ENCODE measurements around the gene AUTS2.

Gene AUTS2

DNA sequence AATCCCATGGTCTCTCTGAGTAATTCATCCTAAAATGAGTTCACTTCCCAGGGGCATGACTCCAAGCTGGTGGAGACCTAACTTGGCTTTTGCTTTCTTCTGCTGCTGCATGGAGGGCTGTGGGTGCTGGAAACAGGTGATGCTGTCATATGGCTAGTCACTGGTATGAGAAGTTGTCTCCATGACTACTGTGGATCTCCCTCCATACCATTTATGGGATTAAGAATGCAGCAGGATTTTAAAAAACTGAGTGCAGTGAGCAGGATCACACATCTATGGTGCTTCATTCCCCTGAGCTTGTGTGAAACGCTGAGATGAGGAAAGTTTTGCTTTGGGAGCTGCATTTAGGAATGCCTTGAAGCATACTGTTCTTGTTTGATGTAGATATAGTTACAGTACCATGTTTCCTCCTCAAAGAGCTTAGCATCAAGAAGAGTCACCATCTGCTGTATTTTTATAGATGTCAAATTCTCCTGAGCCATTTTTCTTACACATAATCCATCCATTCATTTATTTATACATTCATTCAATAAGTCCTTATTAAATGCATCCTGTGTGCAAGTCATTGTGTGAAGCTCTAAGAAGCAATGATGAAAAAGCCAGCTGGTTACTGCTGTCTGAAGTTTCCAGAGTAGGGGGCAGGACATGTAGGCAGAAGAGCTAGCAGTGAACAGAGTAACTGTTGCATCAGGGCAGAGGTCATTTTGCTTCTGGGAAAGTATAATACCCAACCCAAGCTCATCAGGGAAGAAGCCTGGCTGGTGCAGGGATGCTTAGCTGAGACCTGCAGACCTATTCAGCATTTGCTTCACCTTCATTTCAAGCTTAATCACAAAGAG lies 534.8 kb downstream of the AUTS2 start:
- no peak for DNase-seq (ENCODE audit: low spot score)

DNA sequence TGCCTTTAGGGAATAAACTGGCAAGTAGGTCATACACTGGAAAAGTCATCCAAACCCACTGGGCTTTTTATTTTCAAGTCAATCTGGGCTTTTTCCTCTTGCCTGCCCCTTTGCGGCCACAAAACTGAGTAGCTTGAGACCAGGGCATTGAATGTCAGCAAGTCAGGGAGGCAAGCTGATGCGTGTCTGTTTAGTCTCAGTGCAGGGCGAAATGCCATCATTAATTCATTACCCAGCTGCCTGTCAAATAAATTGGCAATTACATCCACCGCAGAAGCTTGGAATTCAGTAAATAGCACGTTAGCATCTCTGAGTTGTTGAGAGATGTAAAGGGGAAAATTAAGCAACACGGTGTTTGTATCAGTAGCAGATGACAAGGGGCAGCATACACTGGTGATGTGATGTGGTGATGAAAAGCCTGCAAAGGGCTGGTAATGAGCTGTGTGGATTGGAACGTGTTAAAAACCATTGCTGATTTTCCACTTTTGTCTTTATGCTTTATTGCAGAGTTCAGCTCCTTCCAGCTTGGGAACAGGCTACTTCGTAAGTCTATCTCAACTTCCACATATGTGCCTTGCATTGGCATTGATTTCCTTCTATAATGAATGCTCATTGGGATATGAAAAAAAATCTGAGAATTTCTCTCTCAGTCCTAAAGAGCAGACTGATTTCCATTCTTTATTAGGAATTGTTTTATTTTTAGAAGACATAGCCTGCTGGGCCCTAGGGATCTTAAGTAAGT lies 535.9 kb downstream of the AUTS2 start:
- no peak for DNase-seq (ENCODE audit: low spot score)

DNA sequence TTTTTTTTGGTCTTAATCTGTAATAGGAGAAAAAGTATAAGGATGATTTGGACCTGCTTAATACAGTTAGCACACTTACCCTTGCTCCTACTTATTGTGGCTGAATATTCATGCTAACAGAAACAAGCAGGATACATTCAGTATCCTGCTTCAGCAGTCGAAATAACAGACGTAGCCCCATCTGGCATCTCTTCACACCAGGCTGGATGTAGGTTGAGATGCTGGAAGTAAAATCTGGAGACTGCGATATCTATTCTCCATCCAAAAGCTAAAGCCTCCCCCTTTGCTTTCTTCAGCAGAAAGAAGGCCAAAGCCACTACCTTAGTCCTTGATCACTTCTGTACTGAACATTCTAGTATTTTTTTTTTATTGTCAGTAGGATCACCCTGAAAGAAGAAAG lies 537.4 kb downstream of the AUTS2 start:
- no peak for DNase-seq (ENCODE audit: low spot score)

DNA sequence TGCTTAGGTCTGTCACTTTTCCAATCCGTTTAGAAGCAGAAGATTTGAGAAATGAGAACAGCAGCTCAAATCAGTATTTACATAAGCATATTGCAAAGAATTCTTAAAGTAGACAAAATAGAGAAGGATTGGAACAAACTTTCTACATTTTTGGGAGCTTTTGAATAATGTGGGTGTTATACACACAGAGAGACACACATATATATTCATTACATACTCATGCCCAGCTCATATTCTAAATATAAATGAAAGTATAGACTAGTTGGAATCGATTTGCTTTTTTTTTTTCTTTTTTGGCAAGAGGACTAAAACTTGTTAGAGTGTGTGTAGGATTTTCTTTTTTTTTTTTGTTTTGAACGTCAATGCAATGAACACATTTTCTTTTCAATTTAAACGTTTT lies 538.9 kb downstream of the AUTS2 start:
- DNase-seq (ENCODE audit: low spot score), result no peak

DNA sequence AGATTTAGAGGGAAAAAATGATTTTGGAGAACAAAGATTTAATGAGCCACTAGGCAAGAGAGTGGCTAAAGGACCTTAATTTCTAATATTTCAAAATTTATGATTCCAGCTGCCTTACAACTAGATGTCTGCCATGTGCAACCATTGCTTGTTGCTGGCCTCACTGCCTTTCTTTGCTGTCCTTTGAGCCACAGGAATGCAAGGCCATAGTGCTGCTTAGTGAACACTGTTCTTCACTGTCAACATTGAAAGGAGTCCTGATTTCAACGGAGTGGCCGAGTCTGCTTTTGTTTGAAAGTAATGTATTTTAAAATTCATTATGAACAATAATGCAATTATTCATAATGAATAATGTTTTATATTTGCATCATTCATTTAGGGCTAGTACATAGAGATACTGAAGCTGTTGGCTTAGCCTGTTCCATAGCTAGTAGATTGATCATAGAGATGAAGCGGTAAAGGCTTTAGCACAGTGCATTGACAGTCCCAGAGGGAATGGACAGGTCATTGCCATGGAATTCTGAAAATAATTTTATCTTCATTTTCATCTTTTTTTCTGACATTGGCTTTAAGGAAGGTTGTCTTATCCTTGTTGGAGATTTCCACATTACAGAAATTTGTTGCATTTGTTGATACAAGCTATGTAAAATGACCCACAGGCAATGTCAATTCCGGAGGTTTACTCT lies 544.1 kb downstream of the AUTS2 start:
- no peak for DNase-seq (ENCODE audit: low spot score)

DNA sequence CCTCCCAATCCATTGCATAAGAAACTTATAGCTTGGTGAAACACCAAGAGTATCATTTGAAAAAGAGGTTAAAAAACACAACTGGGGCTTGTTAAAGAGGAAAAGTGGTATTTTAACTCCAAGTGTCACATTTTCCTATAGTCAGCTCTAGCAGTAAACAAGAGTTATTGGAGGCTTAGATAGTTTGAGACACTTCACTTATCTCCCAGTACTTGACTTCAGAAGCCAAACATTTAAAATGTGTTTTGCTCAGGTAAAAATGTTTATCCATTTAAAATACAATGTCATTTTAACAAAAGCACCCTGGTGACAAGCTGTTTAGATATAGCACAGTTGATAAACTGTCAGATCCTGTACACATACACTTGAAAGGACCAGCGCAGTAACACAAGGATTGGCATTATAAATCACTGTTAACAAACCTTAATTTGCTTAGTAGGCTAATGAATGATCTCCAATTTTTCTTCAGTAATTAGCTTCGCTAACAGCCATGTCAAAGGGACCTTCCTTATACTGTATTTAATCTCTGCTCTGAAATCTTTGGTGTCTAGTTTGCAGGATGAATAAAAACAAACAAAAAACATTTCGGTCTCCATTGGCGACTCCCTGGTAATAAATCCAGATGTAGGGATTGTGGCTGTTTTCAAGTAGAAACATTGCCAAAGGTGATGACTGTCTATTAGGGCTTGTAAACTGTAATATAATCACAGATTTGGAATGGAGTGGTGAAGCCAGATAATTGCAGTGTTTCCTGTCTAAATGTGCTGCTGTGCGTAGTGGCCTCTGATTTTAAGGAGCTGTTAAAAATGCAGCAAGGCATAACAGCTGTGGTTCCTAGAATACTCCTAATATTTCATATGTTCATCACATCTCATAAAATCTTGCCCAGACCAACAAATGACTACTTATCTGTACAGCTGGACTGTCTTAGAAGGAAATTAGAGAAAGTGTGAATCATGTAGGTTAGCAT lies 545.1 kb downstream of the AUTS2 start:
- DNase-seq (ENCODE audit: low spot score), result no peak

DNA sequence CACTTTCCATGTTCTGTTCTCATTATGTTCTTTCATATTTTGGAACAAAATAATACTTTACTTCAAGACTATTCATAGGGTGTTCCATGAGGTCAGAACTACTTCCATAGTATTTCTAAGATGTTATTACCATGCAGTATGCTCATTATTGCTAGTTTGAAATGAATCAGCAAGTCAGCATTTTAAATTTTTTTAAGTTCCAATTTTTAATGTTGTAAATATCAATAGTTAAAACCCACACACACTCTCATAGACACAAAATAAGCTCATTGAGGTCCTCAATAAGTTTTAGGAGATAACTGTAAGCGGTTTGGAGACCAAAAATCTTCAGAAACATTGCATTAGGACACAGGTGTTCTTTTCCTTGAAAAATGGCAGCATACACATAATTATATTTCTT lies 550.7 kb downstream of the AUTS2 start:
- no peak for DNase-seq (ENCODE audit: low spot score)

DNA sequence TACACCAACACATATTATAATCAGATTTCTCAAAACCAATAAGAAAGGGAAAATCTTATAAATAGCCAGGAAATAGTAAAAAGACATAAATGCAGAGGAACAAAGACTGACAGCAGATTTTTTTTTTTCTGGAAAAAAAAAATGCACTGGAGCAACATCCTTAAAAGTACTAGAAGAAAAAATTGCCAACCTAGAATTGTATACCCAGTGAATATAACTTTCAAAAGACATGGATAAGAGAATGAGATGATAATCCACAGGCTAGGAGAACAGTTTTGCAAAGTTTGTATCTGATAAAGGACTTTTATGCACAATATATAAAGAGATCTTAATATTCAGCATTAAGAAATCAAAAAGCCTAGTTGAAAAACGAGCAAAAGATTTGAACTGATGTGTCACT lies 554.0 kb downstream of the AUTS2 start:
- no peak for DNase-seq (ENCODE audit: low spot score)

DNA sequence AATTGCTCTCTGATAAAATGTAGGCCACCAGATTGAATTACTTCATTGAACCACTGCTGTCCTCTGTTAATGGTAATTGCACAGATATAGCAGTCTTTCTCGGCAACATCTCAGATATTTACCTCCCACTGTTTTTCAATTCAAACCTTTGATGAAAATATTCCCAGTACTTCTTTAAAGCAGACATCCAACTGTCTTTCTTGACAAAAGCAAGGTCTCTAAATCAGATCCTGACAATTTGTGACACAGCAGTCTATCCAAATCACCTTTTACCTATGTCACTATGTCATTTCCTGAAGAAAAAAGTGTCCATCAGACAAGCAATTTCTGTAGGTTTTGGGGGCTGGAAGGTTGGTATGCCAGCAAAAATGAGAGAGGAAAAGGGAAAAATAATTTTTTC lies 555.7 kb downstream of the AUTS2 start:
- DNase-seq (ENCODE audit: low spot score), result no peak

DNA sequence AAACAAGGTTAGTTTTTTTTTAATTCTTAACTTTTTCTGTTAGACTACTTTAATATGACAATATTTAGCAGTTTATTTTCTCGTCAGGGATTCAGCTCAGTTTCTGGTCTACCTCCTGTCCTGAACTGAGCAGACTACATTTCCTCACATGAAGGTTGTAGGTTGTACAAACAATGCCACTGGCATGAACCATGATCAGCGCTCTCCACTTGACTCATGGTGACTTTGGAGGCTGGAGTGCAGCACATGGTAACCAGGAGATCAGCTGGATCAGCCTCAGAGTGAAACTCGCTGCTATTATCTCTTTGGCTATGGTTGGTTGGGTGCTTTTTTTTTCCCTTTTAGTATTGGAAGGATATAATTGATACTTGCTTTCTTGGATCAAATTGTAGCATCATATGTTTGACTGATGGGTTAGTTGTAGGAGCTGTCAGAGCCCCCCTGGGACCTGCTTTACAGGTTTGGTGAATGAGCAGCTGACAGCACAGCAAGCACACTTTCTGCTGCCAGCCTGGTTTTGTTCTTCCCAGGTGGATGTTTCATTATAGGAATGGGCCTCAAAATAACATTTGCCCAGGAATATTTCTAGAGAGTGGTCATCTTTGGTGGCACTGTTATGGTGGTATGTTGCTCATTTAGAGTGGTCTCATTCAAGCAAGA lies 556.4 kb downstream of the AUTS2 start:
- DNase-seq (ENCODE audit: low spot score), result no peak

DNA sequence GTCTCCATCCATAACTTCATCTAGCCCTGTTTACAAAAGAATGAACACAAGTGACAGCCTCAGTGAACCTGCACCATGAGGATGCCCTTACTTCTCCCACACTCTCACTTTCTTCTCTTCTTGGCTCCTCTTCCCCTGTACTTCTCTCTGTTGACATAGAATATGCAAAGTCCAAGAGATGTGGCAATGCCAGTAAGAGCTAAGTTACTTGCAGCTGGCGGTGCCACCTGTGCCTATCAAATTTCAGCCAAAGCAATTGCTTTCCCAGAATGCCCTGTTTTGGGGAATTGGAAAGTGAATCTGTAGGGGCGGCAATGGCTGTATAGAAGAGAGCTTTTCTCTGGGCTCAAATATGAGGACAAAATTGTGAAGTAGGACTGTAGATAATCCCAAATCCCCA lies 557.8 kb downstream of the AUTS2 start:
- no peak for DNase-seq (ENCODE audit: low spot score)

DNA sequence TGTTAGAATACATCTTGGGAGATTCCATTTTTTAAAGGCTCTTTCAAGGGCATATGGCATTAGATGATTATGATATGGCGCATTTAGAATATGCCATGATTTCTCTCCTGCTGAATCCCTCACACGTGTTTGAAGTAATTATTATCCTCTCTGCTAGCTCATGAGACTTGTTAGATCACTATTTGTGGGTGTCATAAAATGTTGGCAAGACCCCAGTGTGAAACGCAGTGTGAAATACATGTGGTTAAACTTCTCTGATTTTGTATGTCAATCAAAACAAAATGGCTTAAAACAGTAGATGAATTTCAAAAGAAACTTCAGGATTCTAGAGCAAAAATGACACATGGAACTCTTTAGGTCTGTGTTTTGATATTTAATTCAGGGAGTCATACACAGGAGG lies 560.8 kb downstream of the AUTS2 start:
- no peak for DNase-seq (ENCODE audit: low spot score)

DNA sequence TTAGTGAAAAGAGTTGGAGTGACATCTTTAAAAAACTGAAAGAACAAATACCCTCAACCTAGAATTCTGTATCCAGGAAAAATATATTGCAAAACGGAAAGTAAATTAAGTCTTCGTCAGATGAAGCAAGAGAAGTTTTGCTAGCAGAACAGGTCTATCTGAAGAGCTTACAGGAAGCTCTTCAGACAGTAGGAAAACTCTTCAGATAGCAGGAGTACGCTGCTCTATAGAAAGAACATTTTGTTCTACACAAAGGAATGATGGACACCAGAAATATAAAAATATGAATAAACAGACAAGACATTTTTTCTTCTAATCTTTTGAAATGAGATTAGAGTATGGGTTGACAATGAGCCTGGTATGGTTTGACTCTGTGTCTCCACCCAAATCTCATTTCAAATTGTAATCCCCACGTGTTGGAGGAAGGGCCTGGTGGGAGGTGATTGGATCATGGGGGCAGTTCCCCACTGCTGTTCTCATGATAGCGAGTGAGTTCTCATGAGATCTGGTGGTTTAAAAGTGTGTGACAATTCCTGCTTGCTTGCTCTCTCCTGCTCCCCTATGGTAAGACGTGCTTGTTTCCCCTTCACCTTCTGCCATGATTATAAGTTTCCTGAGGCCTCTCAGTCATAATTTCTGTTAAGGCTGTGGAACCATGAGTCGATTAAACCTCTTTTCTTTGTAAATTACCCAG lies 567.3 kb downstream of the AUTS2 start:
- no peak for DNase-seq (ENCODE audit: low spot score)

DNA sequence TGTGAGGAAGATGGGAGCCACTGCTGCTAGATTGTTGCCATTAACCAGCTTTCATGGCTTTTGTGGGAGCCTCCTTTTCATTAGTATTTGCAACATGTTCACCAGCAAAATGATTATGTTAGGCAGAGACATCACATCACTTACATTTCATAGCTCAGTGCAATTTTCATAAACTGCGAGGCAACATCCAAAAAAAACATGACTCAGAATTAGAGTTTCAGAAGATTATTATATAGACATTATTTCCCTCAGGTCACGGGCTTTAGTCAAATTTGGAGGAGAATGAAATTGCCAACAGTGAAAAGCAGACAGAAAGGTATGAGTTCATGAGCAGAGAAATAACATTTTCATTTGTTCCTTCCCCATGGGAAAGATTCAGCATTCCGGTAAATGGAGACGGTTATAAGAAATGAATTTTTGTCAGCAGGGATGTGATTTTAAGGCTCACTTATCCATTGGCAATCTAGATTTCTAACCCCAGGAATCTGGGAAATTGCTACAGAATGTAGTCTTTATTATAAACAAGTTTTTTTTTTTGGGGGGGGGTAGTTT lies 573.2 kb downstream of the AUTS2 start:
- no peak for DNase-seq (ENCODE audit: low spot score)

DNA sequence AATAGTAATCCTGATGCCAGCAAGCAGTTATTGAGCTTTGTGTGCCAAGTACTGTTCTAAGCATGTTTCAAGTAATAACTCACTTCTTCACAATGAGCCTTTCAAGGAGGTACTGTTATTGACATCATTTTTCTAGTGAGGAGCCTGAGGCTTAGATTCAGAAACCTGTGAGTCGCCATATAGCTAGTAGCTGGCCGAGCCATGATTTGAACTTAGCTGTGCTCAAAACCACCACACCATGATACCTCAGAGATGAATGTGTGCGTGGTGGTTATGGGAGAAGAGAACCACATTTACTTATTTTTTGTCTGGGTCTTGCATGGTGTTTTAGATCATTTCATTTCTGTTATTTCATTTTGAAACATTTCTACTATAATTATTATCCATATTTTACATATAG lies 578.9 kb downstream of the AUTS2 start:
- no peak for DNase-seq (ENCODE audit: low spot score)

DNA sequence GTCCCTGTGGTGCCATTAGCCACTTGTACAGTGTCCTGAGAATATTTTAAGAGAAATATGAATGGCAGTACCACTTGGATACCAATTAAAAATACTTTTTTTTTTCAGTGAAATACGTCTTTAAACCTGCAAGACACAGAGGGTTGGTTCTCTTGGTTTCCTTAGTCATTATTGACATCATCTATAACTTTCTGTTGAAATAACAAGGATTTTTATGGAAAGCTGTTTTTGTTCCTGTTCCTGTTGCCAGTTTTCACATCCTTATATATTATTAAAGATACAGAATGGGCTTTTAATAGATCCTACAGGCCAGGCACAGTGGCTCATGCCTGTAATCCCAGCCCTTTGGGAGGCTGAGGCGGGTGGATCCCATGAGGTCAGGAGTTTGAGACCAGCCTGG lies 579.9 kb downstream of the AUTS2 start:
- no peak for DNase-seq (ENCODE audit: low spot score)

DNA sequence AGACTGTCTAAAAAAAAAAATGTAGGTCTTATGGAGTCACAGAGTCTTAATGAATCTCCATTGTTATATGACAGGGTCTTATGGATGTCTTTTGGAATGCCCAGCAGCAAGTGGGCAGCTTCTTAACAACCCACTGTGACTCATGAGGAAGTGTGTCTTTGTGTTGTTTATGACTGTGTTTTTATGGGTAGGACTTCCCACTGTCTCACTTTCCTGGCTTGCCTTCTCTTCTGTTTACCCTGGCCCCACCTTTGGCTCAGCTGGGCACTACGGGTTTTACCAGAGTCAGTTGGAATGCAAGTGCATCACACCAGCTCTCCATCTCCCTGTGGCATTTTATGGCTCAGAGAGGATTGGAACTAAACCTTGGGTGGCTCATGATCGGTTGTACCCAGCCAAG lies 580.5 kb downstream of the AUTS2 start:
- no peak for DNase-seq (ENCODE audit: low spot score)

DNA sequence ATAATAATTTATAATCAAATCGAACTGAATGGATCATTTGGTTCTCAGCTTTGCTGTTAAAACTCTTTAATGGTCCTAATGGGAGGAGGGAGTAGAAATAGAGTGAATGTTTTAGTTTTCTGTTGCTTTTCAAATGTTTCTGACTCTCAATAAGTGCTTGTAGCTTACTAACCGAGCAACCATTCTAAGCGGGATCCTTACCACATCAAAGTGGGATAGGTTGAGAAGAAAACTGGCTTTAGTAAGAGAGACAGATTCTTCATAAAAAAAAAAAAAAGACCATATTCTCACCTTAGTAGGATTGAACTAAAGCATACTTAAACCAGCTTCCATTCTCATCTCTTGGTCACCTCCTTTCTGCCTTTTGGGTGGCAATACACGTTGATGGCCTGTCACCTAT lies 584.2 kb downstream of the AUTS2 start:
- DNase-seq (ENCODE audit: low spot score), result no peak

DNA sequence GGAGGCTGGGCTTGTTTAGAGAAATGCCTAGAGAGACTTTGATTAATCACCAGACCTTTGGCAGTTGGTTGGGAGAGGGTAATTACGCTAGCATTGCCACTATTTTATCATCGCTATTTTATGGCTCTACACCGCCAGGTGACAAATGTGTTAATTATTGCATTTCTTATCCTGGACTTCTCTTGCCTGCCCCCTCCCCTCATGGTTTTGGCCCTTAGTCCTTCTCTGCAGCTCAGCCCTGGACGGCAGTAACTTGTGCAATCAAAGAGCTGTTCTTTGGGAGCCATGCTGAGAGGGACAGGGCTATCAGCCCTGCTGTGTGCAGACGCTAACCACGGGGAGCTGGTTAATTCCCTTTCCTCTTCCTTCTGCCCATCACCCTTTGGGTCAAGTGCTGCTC lies 585.0 kb downstream of the AUTS2 start:
- DNase-seq (ENCODE audit: low spot score), result no peak

DNA sequence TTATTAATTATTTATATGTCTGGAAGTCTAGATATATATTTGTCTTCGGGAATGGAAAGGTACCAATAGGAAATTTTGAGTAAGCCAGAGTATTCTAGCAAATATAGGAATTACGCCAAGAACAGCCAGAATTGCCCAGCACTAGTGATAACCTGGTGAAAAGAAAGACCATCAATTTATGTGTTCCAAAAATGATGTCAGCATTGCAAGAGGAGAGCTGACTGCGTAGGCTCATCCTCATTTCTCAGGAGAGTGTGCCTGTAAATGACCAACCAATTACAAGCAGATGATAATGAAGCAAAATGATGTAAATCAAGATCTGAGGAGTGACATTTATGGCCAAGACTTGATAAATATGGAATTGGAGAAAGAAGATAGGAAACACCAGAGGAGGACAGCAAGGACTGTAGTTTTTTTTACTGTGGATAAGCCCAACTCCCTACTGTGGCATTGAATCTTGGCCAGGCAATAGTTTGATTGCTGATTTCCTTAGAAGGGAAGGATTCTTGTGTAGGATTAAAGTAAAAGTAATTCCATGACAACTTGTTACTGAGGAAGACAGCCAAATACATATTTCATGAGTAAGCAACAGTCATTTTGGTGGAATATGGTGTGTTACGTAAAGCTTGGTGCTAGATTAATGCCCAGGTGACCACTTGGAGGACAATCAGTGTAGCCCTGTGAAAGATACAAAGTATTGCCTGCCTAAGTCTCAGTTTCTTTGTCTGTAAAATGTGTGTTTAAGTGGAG lies 590.8 kb downstream of the AUTS2 start:
- no peak for DNase-seq (ENCODE audit: low spot score)
